Lower lobe of right lung (tissue), 2 donors: Measurements from ENCODE around the gene ANKRD11. TPM values are rescaled to one million over a fixed set of nuclear protein-coding genes. Genes with fewer than 3 reads are reported as not detected.

Experiments used
- ATAC-seq, 2 donors: fragments of 200-7000 bp; cut with Tn5 transposase; one replicate each; pipeline ENCODE4 v1.9.1; 2020 to 2022; ENCODE audit warnings: mild to moderate bottlenecking in 2 of 2, moderate library complexity in 2 of 2
- DNase-seq: peaks from one replicate; pipeline ENCODE4 v3.0.0-alpha.2; 2020
- H3K27ac ChIP-seq: fragments of 200-600 bp; one replicate; pipeline ENCODE4 v1.8.0; 2022
- H3K27me3 ChIP-seq: fragments of 200-600 bp; one replicate; pipeline ENCODE4 v1.8.0; 2022; ENCODE audit warnings: low read depth
- H3K36me3 ChIP-seq: fragments of 200-600 bp; one replicate; pipeline ENCODE4 v1.8.0; 2022; ENCODE audit warnings: mild to moderate bottlenecking
- H3K4me1 ChIP-seq: fragments of 200-600 bp; one replicate; pipeline ENCODE4 v1.8.0; 2022
- H3K4me3 ChIP-seq: fragments of 200-600 bp; one replicate; pipeline ENCODE4 v1.8.0; 2022; ENCODE audit warnings: mild to moderate bottlenecking
- H3K9me3 ChIP-seq: fragments of 200-600 bp; one replicate; pipeline ENCODE4 v1.8.0; 2022
- intact Hi-C: fragments of 100-400 bp; cut with DNase I; formaldehyde crosslinking; loops from one replicate; pipeline ENCODE4 v1.11.0; 2022
- total RNA-seq: library from RNA; stranded (reverse); fragmentation: NEBNext Ultra II Directional; extraction: Animal tissue kit (Norgen Biotek cat#: 25700); gene quantifications from one replicate; pipeline ENCODE4 v1.2.1, GENCODE V29; 2021
- TF ChIP-seq, protein P1 (sequence below): fragments of 200-600 bp; IDR thresholded peaks from one replicate; pipeline ENCODE4 v1.8.0; 2022; ENCODE audit warnings: antibody characterized with exemption, mild to moderate bottlenecking
- donor health status: DM: no; HTN: yes; CAD: no; lungs with severe emphysema.

Gene ANKRD11
- total RNA-seq, 1 donor from 2014 or later = 127 TPM

DNA sequence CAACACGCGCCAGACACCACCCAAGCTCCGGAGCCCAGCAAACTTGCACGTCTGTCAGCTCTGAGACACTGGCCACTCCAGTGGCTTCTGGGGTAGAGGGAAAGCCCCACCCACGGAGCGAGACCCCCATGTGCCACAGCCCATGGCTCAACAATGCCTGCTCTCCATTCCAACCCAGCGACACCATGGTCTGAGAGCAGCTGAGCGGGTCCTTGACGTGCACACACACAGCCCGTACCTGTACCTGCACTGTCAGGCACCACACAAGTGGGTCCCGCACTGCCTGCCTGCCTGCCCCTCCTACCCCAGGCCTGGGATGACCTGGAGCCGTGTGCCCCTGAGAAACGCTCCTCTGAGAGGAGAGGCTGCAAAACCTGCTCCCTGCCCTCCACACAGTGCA, 195.9 kb downstream of the ANKRD11 start:
- Histone ChIP-seq H3K27ac (peak overlapping the region; percentile 39), H3K4me1 (peaks cover 37% of the 10 kb centered on the region), H3K36me3 (peaks cover 36% of the 10 kb centered on the region), H3K27me3 (no peaks in the 10 kb centered on the region), H3K9me3 (no peaks in the 10 kb centered on the region), H3K4me3 (no peak overlapping the region)
- TF ChIP-seq, protein P1, sequence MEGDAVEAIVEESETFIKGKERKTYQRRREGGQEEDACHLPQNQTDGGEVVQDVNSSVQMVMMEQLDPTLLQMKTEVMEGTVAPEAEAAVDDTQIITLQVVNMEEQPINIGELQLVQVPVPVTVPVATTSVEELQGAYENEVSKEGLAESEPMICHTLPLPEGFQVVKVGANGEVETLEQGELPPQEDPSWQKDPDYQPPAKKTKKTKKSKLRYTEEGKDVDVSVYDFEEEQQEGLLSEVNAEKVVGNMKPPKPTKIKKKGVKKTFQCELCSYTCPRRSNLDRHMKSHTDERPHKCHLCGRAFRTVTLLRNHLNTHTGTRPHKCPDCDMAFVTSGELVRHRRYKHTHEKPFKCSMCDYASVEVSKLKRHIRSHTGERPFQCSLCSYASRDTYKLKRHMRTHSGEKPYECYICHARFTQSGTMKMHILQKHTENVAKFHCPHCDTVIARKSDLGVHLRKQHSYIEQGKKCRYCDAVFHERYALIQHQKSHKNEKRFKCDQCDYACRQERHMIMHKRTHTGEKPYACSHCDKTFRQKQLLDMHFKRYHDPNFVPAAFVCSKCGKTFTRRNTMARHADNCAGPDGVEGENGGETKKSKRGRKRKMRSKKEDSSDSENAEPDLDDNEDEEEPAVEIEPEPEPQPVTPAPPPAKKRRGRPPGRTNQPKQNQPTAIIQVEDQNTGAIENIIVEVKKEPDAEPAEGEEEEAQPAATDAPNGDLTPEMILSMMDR = no peak
- no peak for DNase-seq
- ATAC-seq = peak in 1 of 2 donors; percentile 19
- intact Hi-C loops = no loop called here

DNA sequence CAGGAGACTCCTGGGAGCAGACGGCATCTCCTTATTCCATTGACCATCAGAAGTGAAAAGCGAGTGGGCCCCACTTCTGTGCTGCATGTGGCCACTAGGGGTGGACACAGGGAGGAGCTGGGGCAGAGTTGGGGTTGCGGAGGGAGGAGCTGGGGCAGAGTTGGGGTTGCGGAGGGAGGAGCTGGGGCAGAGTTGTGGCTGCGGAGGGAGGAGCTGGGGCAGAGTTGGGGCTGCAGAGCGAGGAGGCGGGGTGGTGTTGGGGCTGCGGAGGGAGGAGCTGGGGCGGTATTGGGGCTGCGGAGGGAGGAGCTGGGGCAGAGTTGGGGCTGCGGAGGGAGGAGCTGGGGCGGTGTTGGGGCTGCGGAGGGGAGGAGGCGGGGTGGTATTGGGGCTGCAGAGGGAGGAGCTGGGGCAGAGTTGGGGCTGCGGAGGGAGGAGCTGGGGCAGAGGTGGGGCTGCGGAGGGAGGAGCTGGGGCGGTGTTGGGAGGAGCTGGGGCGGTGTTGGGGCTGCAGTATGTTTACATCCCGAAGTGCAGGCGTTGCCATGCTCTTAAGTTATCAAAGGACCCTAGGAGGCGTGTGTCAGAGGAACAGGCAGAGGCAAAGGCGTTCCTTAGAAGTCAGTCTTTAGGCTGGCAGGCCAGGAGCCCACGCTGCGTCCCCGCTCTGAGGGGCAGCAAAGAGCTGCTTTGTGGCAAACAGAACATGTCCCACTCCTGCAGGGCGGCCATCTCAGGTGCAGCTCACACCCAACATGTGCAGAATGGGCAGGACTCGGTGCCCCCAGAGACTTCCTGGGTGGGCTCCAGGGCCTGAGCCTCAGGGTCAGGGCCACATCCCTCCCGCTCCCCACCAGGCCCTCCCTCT, 196.9 kb downstream of the ANKRD11 start:
- DNase-seq (no peak), ATAC-seq (peak; percentile 79 to 82)
- Histone ChIP-seq H3K27me3 (no peaks in the 10 kb centered on the region), H3K27ac (peak overlapping the region; percentile 39), H3K9me3 (no peaks in the 10 kb centered on the region), H3K4me3 (no peak overlapping the region), H3K36me3 (peaks cover 40% of the 10 kb centered on the region), H3K4me1 (peaks cover 37% of the 10 kb centered on the region)
- TF ChIP-seq, protein P1 = no peak
- intact Hi-C loops = no loop called here

DNA sequence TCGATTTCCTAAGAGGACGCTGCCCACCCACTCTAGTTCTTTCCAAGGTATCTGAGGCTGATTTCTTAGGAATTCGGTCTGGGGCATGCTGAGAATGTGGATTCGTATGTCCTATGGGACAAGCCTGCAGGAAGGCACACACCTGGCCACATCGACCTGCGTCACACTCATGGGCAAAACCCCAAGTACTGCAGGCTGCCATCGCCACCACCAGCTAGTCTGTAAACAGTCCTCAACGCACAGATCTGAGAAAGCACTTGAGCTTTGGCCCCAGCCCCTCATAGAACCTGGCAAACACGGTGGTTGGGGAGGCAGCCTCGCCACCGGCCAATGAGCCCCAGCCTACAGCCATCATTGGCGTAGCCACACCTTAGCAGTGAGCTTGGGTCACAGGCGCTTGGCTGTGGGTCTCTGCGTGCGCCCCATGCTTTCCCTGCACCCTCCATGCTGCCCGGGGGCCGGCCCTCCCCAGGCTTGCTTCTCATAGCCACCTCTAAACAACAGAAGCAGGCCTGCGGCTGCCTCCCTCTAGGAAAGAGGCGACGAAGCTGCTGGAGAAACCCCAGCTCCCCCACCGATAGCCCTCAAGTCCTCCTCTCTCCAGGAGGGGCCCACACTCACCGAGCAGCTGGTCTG, 197.8 kb downstream of the ANKRD11 start:
- no peak overlapping the region for H3K4me3 ChIP-seq
- peak in 1 of 2 donors; percentile 77 for ATAC-seq
- H3K4me1 ChIP-seq = peaks cover 28% of the 10 kb centered on the region
- H3K9me3 ChIP-seq = no peaks in the 10 kb centered on the region
- H3K36me3 ChIP-seq = peaks cover 42% of the 10 kb centered on the region
- TF ChIP-seq, protein P1 = no peak
- DNase-seq = no peak
- intact Hi-C loops = no loop called here
- peak overlapping the region; percentile 18 for H3K27ac ChIP-seq
- no peaks in the 10 kb centered on the region for H3K27me3 ChIP-seq

DNA sequence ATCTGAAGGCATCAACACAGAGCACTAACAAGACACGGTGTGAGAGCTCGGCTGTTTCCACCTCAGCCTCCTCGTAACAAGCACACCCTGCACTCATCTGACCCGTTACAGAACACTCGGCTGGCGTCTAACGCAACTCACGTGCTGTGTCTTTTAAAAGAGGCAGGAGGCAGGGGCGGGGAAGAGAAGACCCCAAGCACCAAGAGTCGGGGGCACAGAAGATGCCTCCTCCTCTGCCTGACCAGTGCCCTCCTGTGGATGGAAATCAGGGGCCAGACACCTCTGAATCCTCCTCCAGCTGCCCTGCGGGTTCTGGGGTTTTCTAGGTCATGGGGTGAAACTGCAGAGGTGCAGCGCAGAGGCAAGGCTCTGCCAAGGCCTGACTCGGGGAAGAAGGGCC, 198.6 kb downstream of the ANKRD11 start:
- peaks cover 23% of the 10 kb centered on the region for H3K4me1 ChIP-seq
- TF ChIP-seq, protein P1 = no peak
- DNase-seq = no peak
- intact Hi-C loops = no loop called here
- no peak for ATAC-seq
- no peaks in the 10 kb centered on the region for H3K9me3 ChIP-seq
- peaks cover 42% of the 10 kb centered on the region for H3K36me3 ChIP-seq
- H3K4me3 ChIP-seq = no peak overlapping the region
- H3K27ac ChIP-seq = no peak overlapping the region
- no peaks in the 10 kb centered on the region for H3K27me3 ChIP-seq

DNA sequence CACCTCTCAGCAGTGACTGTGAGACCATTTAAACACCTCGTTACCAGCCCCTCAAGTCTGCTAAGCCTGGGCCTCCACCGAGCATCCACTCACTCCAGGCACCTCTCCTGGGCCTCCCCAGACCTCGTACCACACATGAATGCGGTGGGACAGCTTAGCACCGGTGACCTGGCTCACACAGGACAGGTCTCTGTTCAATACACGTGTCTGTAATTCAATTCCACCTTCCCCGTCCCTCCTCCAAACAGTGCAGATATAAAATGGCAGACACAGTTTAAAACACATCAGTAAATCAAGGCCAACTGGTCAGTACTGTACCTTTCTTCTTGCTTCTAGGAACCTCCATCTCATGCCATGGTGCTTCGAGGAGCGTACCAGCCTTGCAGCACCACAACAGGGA, 199.0 kb downstream of the ANKRD11 start:
- no peak overlapping the region for H3K27ac ChIP-seq
- TF ChIP-seq, protein P1 = no peak
- intact Hi-C loops = no loop called here
- H3K27me3 ChIP-seq = no peaks in the 10 kb centered on the region
- DNase-seq (no peak), ATAC-seq (no peak)
- peaks cover 21% of the 10 kb centered on the region for H3K4me1 ChIP-seq
- peaks cover 43% of the 10 kb centered on the region for H3K36me3 ChIP-seq
- no peak overlapping the region for H3K4me3 ChIP-seq
- H3K9me3 ChIP-seq = no peaks in the 10 kb centered on the region
